Testis (tissue), 3 donors: ENCODE results near the gene MPO. TPM values are rescaled to one million over a fixed set of nuclear protein-coding genes. Genes with fewer than 3 reads are reported as not detected.

ENCODE experiments used
- DNase-seq: peaks from one replicate; pipeline ENCODE4 v3.0.0-alpha.2; 2019
- H3K27ac ChIP-seq, 2 donors: fragments of 200-600 bp; sonication (generic); one replicate each; pipeline ENCODE4 v1.5.1; 2019
- H3K27me3 ChIP-seq: fragments of 200-600 bp; sonication (generic); one replicate; pipeline ENCODE4 v1.5.1; 2019
- H3K36me3 ChIP-seq: fragments of 200-600 bp; sonication (generic); one replicate; pipeline ENCODE4 v1.5.1; 2017; ENCODE audit warnings: low read depth; ENCODE audit errors: missing control alignments
- H3K4me1 ChIP-seq: fragments of 200-600 bp; sonication (generic); one replicate; pipeline ENCODE4 v1.5.1; 2019
- H3K4me3 ChIP-seq, 2 donors: fragments of 200-600 bp; sonication (generic); one replicate each; pipeline ENCODE4 v1.5.1; 2017 to 2019
- H3K9me3 ChIP-seq: fragments of 200-600 bp; sonication (generic); one replicate; pipeline ENCODE4 v1.5.1; 2017
- POLR2A ChIP-seq: fragments of 450-650 bp; IDR thresholded peaks from one replicate; pipeline ENCODE4 v1.6.1; 2017; ENCODE audit warnings: antibody characterized with exemption, mild to moderate bottlenecking, moderate library complexity
- WGBS, 2 donors: methylation state at CpG; one replicate each; pipeline ENCODE4 v1.1.5; 2018; 5-methylcytosine and 5-hydroxymethylcytosine counted together
- intact Hi-C: fragments of 100-400 bp; cut with DNase I; formaldehyde crosslinking; loops from one replicate; pipeline ENCODE4 v1.15.1; 2023; ENCODE audit warnings: low total_unique reads
- polyA plus RNA-seq: library from polyadenylated mRNA; stranded (reverse); fragments of 350-450 nt; fragmentation: Illumina TruSeq; extraction: RNeasy Lipid Tissue Mini Kit (QIAGEN cat#74804); gene quantifications from one replicate; pipeline ENCODE4 v1.2.3, GENCODE V29; 2014; ENCODE audit warnings: low read depth, low replicate concordance; ENCODE audit not compliant: insufficient read depth
- total RNA-seq, 2 donors: library from RNA; depleted of rRNA; stranded (reverse); fragments of >200 nt; gene quantifications; one replicate each; pipeline ENCODE4 v1.2.3, GENCODE V29; 2016
- TF ChIP-seq, protein P1 (sequence below), 3 experiments: fragments of 450-650 bp in 2 of 3; fragments of 200-600 bp in 1 of 3; sonication (generic) in 1 of 3; IDR thresholded peaks; one replicate each; pipeline ENCODE4 v1.5.1; 2016 to 2019; ENCODE audit warnings: antibody characterized with exemption in 3 of 3, mild to moderate bottlenecking in 2 of 3, moderate library complexity in 1 of 3

MPO gene
- total and polyA plus RNA-seq, 3 donors from 2014 or later: 0.87 to 1.1 (median 0.87) TPM

- Histone ChIP-seq H3K27ac (no peak overlapping the region), H3K4me3 (no peak overlapping the region), H3K36me3 (no peaks in the 10 kb centered on the region), H3K27me3 (no peaks in the 10 kb centered on the region), H3K9me3 (no peaks in the 10 kb centered on the region), H3K4me1 (no peaks in the 10 kb centered on the region)
- TF ChIP-seq, protein P1, sequence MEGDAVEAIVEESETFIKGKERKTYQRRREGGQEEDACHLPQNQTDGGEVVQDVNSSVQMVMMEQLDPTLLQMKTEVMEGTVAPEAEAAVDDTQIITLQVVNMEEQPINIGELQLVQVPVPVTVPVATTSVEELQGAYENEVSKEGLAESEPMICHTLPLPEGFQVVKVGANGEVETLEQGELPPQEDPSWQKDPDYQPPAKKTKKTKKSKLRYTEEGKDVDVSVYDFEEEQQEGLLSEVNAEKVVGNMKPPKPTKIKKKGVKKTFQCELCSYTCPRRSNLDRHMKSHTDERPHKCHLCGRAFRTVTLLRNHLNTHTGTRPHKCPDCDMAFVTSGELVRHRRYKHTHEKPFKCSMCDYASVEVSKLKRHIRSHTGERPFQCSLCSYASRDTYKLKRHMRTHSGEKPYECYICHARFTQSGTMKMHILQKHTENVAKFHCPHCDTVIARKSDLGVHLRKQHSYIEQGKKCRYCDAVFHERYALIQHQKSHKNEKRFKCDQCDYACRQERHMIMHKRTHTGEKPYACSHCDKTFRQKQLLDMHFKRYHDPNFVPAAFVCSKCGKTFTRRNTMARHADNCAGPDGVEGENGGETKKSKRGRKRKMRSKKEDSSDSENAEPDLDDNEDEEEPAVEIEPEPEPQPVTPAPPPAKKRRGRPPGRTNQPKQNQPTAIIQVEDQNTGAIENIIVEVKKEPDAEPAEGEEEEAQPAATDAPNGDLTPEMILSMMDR (IDR thresholded peaks at IDR 0.05): no peak
- no peak for TF ChIP-seq POLR2A
- whole genome bisulfite sequencing, 2 donors: 22 to 50% methylated on average over 1 of the region's 1 CpG
- no peak for DNase-seq
- intact Hi-C loops: no loop called here
These were observed 34.0 kb downstream of the MPO start for GRCh38 chr17:58246781-58247180.

- intact Hi-C loops: no loop called here
- WGBS, 2 donors: 80 to 88% methylated on average over 12 to 13 of the region's 13 CpGs
- H3K36me3 ChIP-seq: no peaks in the 10 kb centered on the region
These were observed 34.5 kb downstream of the MPO start for GRCh38 chr17:58246104-58246740.

GRCh38 chr17:58245428-58246103 lies 35.2 kb downstream of the MPO start:
- Histone ChIP-seq H3K9me3 (no peaks in the 10 kb centered on the region), H3K27ac (no peak overlapping the region), H3K4me1 (no peaks in the 10 kb centered on the region), H3K36me3 (no peaks in the 10 kb centered on the region), H3K4me3 (no peak overlapping the region), H3K27me3 (no peaks in the 10 kb centered on the region)
- intact Hi-C loops: no loop called here
- TF ChIP-seq POLR2A: no peak
- TF ChIP-seq, protein P1 (IDR thresholded peaks at IDR 0.05): no peak
- no peak for DNase-seq
- 59 to 79% methylated on average over 10 of the region's 10 CpGs for WGBS, 2 donors

More at GRCh38 chr17:58246104-58246740, 34.5 kb downstream of the MPO start:
- DNase-seq: no peak
- H3K27ac ChIP-seq: no peak overlapping the region
- H3K4me1 ChIP-seq: no peaks in the 10 kb centered on the region
- H3K27me3 ChIP-seq: no peaks in the 10 kb centered on the region
- no peak for TF ChIP-seq POLR2A
- TF ChIP-seq, protein P1 (IDR thresholded peaks at IDR 0.05): no peak
- H3K4me3 ChIP-seq: no peak overlapping the region
- H3K9me3 ChIP-seq: no peaks in the 10 kb centered on the region

DNA sequence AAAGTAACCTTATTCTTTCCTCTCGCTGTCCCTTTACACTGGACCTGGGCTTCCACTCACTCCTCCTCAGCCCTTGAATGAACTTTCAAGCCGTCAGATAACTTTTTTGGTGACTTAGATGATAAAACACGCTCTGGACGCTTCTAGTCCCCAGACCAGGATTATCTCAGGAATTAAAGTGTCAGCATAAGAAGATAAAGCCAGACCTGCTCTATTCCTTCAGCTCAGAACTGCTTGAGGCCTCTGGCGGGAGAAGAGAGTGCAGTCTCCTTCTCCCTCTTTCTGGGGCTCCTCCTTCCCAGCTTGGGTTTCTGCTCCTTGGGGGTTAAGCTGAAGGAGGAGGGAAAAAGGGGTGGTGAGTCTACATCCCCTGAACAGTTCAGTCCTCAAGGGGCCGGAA lies 35.8 kb downstream of the MPO start:
- Histone ChIP-seq H3K36me3 (no peaks in the 10 kb centered on the region), H3K4me1 (no peaks in the 10 kb centered on the region), H3K9me3 (no peaks in the 10 kb centered on the region), H3K4me3 (no peak overlapping the region), H3K27me3 (no peaks in the 10 kb centered on the region), H3K27ac (no peak overlapping the region)
- intact Hi-C loops: no loop called here
- TF ChIP-seq, protein P1 (IDR thresholded peaks at IDR 0.05): no peak
- no peak for TF ChIP-seq POLR2A
- 59 to 66% methylated on average over 6 of the region's 6 CpGs for WGBS, 2 donors
- no peak for DNase-seq
